GM21737 (cell line): Measurements from ENCODE around the gene UBE2N.

ENCODE experiments used
- ATAC-seq: cut with Tn5 transposase; IDR thresholded peaks from one replicate; pipeline ENCODE4 v1.9.1; 2021; ENCODE audit warnings: mild to moderate bottlenecking, moderate library complexity; ENCODE audit not compliant: unreplicated experiment

UBE2N gene, protein sequence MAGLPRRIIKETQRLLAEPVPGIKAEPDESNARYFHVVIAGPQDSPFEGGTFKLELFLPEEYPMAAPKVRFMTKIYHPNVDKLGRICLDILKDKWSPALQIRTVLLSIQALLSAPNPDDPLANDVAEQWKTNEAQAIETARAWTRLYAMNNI

DNA sequence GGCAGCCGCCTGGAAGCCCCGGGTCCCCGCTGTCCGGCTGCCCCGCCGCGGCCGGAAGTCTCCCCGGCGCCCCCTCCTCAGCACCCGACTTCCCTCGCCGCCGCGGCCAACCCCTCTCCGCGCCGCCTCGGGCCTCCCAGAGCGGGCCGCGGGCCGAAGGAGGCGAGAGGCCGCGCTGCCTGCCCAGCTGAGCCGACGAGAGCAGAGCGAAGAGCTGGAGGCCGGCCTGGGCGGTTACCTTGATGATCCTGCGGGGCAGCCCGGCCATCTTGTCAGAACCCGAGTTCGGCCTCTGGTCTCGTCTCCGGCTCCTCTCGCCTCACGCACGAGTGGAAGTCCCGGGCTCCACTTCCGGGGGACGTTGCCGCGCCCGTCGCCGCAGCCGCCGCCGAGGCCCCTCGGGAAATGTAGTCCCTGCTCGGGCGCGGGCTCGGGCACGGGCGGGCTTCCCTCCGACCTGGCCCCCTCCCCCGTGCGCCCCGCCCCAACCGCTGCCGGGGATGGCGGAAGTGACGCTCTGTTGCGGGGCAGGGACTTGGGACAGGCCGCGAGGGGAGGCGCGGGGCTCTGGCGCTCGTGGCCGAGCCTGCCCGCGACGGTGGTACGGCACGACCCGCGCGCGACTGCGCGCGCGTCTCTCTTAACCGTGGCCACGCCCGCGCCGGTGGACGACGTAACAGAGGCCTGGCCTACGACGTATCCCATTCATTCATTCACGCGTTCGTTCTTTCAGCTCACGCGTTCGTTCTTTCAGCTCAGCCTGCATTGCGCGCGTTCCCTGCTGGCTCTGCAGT lies at the start of gene UBE2N:
UBE2N (minus strand) TSS at position 331 of the 794 bp plus-strand sequence; CDS start at position 268, 63 bp downstream.
- ATAC-seq: peak; percentile 74

DNA sequence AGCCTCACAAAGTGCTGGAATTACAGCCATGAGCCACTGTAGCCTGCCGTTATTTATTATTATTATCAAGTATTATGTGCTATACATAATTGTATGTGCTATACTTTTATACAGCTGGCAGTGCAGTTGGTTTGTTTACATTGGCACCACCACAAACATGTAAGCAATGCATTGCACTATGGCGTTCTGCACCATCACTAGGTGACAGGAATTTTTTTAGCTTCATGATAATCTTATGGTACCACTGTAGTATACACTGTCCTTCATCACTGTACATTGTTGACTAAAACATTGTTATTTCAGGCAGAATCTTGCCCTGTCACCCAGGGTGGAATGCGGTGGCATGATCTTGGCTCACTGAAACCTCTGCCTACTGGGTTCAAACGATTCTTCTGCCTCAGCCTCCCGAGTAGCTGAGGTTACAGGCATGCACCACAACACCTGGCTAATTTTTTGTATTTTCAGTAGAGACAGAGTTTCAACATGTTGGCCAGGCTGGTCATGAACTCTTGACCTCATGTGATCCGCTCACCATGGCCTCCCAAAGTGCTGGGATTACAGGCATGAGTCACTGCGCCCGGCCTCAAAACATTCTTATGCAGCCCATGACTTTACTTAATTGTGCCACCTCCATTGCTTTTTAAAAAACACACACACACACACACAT lies 42.7 kb upstream of the UBE2N start:
- ATAC-seq: no peak

DNA sequence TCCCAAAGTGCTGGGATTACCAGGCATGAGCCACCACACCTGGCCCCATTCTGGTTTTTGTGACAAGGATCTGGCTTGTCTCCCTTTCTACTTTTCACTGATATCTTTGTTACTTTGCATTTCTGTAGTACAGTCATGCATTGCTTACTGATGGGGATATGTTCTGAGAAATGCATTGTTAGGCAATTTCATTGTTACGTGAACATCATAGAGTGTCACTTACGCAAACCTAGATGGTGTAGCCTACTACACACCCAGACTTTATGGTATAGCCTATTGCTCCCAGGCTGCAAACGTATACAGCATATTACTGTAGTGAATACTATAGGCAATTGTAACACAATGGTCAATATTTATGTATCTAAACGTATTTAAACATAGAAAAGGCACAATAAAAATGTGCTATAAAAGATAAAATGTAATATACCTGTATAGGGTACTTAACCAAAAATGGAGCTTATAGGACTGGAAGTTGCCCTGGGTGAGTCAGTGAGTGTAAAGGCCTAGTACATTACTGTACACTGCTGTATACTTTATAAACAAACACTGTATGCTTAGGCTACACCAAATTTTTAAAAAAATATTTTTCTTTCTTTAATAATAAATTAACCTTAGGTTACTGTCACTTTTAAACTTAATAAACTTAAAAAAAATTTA lies 41.5 kb upstream of the UBE2N start:
- no peak for ATAC-seq

DNA sequence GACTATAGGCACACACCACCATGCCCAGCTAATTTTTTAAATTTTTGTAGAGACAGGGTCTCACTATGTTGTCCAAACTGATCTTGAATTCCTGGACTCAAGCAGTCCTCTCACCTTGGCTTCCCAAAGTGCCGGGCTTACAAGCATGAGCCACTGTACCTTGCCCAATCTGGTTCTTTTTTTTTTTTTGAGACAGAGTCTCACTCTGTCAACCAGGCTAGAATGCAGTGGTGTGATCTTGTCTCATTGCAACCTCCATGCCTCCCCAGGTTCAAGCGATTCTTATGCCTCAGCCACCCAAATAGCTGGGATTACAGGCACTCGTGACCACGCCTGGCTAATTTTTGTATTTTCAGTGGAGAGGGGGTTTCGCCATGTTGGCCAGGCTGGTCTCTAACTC lies 41.0 kb upstream of the UBE2N start:
- no peak for ATAC-seq

DNA sequence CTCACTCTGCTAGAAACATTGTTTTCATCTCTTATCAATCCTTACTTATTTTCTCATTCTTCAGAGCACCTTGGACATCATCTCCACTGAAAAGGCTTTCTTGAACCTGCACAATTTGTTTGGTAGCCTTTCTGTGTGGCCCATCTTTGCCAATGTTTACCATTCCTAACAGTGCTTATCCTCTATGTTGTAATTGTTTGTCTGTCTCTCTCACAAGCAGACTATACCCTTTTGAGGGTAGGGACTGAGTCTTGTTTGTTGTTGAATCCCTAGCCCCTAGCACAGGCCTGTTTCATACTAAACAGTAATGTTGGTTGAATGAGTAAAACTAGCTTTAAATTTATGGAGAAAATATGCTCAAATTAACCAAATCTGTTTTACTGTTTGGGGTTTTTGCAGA lies 34.8 kb upstream of the UBE2N start:
- no peak for ATAC-seq

DNA sequence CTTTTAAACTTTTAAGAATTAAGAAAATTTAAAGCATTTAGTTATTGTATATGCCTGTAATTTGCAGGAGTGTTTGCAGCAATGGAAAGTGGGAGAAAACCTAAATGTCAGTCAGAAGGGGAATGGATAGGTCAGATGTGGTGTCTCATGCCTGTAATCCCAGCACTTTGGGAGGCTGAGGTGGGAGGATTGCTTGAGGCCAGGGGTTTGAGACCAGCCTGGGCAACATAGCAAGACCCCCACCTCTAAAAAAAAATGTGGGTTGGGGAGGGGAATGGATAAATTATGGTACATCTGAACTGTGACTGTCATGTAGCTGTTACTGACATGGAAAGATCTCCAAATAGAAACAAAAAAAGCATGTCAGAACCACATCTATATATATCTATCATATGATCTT lies 27.6 kb upstream of the UBE2N start:
- ATAC-seq: no peak

DNA sequence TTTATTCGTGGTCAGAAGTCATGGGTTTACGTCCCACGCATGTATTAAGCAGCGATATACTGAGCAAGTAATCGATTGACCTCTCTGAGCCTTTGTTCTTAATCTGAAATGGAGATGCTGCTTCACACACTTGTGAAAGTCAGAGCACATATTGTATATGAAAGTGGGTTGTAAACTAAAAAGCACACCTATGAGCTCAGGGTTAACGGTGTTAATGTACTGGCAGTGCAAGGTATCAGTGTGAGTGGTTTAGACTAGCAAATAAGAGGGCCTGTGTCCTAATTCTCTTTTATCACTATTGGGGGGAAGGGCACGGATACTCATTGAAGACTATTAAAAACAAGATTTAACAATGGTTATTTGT lies 26.2 kb upstream of the UBE2N start:
- ATAC-seq: peak; percentile 7

DNA sequence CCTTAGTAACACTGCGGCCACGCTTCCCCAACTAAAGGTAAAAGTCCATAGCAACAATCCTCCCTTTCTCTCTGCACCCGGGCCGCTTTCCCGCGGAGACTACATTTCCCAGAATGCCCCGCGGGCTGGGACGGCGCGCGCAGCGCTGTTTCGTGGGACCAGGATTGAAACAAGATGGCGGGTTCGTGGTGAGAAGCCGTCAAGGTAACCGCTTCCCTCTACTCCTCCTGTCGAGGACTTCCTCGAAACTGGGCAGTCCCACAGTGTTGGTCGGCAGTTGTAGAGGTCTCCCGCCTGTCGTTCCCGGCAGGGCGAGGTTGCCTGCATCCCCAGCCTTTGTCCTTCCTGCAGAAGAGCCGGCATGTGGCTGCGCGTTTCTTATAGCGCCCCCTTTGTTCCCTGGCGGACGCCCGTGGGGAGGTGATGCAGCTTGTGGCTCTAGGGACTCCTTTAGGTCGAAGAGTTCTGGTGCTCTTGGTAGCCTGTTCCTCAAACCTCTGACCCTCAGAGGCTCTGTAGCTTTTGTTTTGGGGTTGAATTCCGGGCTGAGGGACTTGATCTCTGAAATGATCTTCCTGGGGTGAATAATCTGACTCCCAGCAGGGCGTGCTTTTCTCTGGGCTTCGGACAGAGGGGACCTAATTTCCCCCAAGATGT lies 25.7 kb upstream of the UBE2N start, which contains the start of gene MRPL42:
MRPL42 (plus strand) TSS at position 164 of the 657 bp plus-strand sequence. CDS start 1,772 bp downstream, outside the sequence.
- ATAC-seq: peak; percentile 81

DNA sequence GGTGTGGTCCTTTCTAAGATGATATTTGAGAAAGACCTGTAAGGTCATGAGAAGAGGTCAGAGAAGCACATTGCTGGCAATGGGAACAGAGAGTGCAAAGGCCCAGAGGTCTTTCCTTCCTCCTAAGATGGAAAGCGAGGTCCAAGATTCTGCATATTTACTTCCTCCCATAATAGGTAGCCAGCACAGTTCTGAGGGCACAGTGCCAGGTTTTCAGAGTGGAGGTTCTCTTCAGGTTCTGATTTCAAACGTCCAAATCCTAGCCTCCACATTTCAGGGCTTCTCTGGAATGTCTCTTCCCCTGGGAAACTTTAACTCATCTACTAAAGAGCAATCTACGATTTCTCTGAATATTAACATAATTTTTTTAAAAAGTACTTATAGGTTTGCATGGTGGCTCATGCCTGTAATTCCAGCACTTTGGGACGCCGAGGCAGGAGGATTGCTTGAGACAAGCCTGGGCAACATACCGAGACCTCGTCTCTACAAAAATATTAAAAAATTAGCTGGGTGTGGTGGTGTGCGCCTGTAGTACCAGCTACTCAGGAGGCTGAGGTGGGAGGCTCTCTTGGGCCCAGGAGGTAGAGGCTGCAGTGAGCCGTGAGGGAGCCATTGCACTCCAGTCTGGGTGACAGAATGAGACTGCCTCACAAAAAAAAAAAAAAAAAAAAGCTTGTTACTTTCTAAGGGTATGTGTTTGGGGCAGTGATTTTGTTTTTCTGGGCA lies 25.0 kb upstream of the UBE2N start:
- ATAC-seq: no peak

DNA sequence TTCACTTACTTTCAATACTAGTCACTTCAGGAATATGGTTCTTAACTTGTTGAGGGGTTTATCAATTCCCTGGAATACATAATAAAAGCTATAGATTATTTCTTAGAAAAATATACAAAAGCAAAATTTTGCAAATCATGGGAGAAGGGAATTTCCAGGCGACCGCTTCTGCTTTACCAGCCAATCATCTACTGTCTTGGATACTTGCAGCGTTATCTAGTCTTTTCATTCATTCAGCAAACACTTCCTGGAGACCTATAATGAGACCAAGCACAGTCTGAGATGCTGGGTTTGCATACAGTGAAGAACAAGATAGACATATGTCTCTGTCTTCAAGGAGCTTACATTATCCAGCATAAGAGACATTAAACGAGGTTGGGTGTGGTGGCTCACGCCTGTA lies 24.1 kb upstream of the UBE2N start:
- ATAC-seq: no peak

DNA sequence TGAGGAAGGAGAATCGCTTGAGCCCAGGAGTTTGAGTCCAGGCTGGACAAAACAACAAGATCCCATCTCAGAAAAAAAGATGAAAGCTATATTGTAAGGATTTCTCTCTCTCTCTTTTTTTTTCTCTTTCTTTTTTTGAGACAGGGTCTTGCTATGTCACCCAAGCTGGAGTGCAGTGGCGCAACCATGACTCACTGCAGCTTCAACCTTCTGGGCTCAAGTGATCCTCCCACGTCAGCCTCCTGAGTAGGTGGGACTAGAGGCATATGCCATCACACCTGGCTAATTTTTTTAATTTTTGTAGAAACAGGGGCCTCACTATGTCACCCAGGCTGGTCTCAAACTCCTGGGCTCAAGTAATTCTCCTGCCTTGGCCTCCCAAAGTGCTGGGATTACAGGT lies 19.8 kb upstream of the UBE2N start:
- no peak for ATAC-seq

DNA sequence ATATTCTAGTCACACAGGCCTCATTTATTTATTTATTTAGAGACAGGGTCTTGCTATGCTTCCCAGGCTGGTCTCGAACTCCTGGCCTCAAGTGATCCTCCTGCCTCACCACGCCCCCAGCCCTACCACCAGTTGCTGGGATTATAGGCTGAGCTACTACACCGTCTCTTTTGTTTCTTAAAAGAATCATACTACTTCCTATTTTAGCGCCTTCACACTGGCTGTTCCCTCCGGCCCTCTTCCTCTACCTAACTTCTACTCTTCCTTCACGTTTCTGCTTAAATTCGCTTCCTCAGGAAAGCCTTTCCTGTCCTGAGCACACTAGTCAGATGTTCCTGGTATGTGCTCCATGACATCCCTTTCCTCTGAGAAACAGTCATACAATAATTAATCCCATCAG lies 19.2 kb upstream of the UBE2N start:
- ATAC-seq: no peak

DNA sequence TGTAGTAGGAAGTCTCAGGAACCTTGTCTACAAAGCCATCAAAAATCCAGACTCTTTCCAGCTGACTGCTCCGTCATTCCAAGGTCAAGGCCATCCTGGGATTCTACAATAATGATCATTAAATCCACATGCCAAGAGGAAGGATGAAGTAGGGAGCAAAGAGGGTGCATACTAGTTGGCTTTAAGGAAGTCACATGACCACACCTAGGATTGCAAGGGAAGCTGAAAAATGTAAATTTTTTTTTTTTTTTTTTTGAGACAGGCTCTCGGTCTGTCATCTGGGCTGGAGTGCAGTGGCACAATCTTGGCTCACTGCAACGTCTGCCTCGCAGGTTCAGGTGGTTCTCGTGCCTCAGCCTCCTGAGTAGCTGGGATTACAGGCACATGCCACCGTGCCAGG lies 18.3 kb upstream of the UBE2N start:
- no peak for ATAC-seq

DNA sequence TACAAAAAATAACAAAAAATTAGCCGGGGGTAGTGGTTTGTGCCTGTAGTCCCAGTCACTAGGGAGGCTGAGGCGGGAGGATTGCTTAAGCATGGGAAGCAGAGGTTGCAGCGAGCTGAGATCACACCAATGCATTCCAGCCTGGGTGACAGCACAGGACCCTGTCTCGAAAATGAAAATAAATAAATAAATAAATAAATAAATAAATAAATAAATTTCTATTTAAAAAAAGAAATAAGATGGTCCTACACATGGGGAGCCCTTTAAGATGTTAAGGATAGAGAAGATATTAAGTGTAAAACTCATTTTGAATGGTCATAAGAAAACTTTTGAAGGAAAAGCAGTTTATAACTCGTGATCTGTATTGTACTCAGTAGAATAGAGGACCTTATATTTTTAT lies 17.4 kb upstream of the UBE2N start:
- no peak for ATAC-seq

DNA sequence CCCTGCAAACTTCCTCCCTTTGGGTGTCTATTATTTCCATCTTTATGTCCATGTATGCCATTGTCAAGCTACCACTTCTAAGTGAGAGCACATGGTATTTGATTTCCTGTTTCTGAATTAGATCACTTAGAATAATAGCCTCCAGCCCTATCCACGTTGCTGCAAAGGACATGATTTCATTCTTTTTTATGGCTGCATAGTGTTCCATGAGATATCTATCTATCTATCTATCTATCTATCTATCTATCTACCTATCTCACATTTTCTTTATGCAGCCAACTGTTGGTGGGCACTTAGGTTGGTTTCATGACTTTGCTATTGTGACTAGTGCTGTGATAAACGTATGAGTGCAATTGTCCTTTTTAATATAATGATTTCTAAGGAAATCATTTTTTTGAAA lies 14.3 kb upstream of the UBE2N start:
- no peak for ATAC-seq

DNA sequence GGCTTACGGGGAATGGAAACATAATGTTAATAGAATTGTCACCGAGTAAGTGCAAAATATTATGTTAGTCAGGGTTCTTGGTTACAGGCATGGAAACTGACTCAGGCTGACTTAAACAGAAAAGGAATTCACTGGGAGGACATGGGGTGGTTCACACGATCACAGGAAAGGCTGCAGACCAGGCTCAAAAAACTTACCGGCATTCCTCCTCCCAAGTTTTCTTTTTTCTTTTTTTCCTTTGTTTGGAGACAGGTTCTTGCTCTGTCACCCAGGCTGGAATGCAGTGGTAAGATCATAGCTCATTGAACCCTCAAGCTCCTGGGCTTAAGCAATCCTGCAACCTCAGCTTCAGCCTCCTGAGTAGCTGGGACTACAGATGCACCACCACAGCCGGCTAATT lies 11.9 kb upstream of the UBE2N start:
- ATAC-seq: no peak

DNA sequence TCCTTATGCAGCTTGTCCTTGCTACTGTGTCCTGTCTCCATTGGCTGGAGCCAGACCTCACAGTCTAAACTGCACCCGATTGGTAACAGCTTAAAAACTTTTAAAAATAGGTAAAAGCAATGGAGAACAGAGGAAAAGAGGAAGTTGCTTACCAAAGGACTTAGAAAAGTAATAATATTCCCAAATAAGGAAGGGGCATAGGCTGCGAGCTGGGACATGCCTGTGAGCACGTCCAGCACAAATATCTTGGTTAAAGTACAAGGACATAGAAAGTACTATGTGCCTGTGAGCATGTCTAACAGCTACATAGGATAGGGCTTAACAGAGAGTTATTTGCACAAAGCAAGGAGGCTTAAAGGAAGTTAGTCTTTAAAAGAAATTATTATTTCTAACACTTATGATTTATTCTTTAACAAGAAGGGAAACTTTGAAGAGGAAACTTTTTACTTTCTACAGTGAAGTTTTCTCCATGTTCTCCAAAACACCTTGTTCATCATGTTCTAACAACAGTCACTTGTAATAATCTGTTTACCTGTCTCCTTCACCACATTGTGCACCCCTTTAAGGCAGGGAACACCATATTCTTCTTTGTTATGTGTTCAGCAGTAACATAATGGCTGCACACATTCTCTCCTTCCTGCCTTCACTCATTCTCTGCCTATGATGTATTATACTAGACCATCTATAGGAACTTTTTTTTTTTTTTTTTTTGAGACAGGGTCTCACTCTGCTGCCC lies 9.8 kb upstream of the UBE2N start:
- ATAC-seq: no peak

DNA sequence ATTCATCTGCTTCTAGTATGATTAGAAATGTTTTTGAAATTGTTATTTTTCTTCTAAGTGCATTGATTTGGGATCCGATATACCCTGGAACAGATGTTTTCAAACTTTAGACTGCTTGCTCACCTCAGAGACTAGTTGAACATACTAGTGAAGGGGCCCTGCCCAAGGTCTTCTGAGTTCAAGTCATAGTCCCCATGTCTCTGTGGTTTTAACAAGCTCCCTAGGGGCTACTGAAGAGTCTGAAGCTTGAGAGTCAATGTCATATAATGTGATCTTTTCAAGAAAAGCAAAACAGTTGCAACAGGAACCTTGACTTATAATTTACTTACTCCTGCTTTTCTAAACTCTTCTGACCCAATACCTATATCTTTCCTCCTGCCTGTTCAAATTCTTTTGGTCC lies 7.5 kb upstream of the UBE2N start:
- ATAC-seq: peak; percentile 83

DNA sequence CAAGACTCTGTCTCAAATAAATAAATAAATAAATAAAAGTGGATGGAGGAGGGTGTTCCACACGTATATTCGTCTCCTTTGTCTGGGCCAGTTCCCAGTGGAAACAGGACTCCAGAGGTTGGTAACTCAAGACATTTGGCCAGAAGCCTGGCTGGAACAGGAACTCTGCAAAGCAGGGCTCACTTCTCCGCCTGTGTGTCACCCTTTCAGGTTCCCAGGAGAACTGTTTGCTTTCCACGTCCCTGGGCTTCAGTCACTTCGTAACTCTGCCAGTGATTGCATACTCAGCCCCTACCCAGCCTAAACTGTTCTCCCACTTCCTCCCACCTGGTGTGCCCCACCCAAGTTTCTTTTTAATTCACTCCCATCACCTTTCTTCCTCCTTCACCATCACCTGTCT lies 7.0 kb upstream of the UBE2N start:
- ATAC-seq: peak; percentile 5
